Bronchial epithelial cell (primary cell): ENCODE results near the gene TES. TPM values are rescaled to one million over a fixed set of nuclear protein-coding genes. Genes with fewer than 3 reads are reported as not detected.

Experiments
- DNase-seq: peaks from one replicate; pipeline ENCODE4 v3.0.0-alpha.2; 2010; ENCODE audit warnings: low read depth
- FAIRE-seq: peaks from 2 replicates; lab custom pipeline; 2011; peaks lifted over from hg19 to GRCh38; lab: Jason Lieb, UNC
- H3K27me3 ChIP-seq: 2 replicates; pipeline ENCODE4 v1.5.1; 2011; ENCODE audit warnings: low read length; ENCODE audit not compliant: control insufficient read depth, insufficient read depth
- H3K36me3 ChIP-seq: 2 replicates; pipeline ENCODE4 v1.5.1; 2011; ENCODE audit warnings: low read length; ENCODE audit not compliant: control insufficient read depth, insufficient read depth
- H3K4me3 ChIP-seq: 2 replicates; pipeline ENCODE4 v1.5.1; 2011; ENCODE audit warnings: mild to moderate bottlenecking, low read depth, low read length, control low read depth
- CTCF ChIP-seq: IDR thresholded peaks from 2 replicates; pipeline ENCODE4 v1.5.1; 2011; ENCODE audit warnings: mild to moderate bottlenecking, moderate library complexity, low read length, control low read depth, inconsistent platforms; ENCODE audit not compliant: insufficient read depth, severe bottlenecking
- total RNA-seq: library from RNA; depleted of rRNA; stranded (reverse); fragments of >200 nt; gene quantifications from 2 replicates; pipeline ENCODE4 v1.2.1, GENCODE V29; 2014

TES gene
- total RNA-seq, 1 donor from 2014 or later, result 276 TPM

GRCh38 chr7:116180302-116180701 lies 30.0 kb upstream of the TES start:
- Histone ChIP-seq H3K36me3 (no peaks in the 10 kb centered on the region), H3K27me3 (no peaks in the 10 kb centered on the region), H3K4me3 (no peak overlapping the region)
- peak; percentile 68 for TF ChIP-seq CTCF
- DNase-seq (peak; percentile 63), FAIRE-seq (no peak)

- no peaks in the 10 kb centered on the region for H3K27me3 ChIP-seq
- TF ChIP-seq CTCF, result no peak
- DNase-seq (no peak), FAIRE-seq (no peak)
- no peaks in the 10 kb centered on the region for H3K36me3 ChIP-seq
- H3K4me3 ChIP-seq, result no peak overlapping the region
Observed at GRCh38 chr7:116182023-116182422, 28.3 kb upstream of the TES start.

GRCh38 chr7:116185450-116185849 lies 24.9 kb upstream of the TES start:
- no peaks in the 10 kb centered on the region for H3K27me3 ChIP-seq
- DNase-seq (no peak), FAIRE-seq (no peak)
- no peak for TF ChIP-seq CTCF
- no peak overlapping the region for H3K4me3 ChIP-seq
- no peaks in the 10 kb centered on the region for H3K36me3 ChIP-seq

- DNase-seq (peak; percentile 27), FAIRE-seq (no peak)
- TF ChIP-seq CTCF, result no peak
Observed at GRCh38 chr7:116185956-116186355, 24.4 kb upstream of the TES start.

GRCh38 chr7:116187400-116187799 lies 22.9 kb upstream of the TES start:
- Histone ChIP-seq H3K4me3 (no peak overlapping the region), H3K36me3 (no peaks in the 10 kb centered on the region), H3K27me3 (no peaks in the 10 kb centered on the region)
- DNase-seq (no peak), FAIRE-seq (no peak)
- no peak for TF ChIP-seq CTCF

More at GRCh38 chr7:116185956-116186355, 24.4 kb upstream of the TES start:
- no peak overlapping the region for H3K4me3 ChIP-seq
- no peaks in the 10 kb centered on the region for H3K36me3 ChIP-seq
- H3K27me3 ChIP-seq, result no peaks in the 10 kb centered on the region
